Caki2 (cell line): Measurements from ENCODE around the gene CC2D1A. TPM values are rescaled to one million over a fixed set of nuclear protein-coding genes. Genes with fewer than 3 reads are reported as not detected.

ENCODE experiments used
- total RNA-seq: library from RNA; depleted of rRNA; stranded (reverse); fragments of >200 nt; shearing (Covaris generic); gene quantifications from 2 replicates; pipeline ENCODE4 v1.2.3, GENCODE V29; 2014; ENCODE audit warnings: low replicate concordance; rRNA removed

The CC2D1A gene
- total RNA-seq, 1 experiment from 2014 or later: 24.1 TPM

Other genes starting within 250 kb of the CC2D1A start
- 90.3 and 174 TPM in 2 replicates for gene MRI1, start 141.7 kb upstream of the CC2D1A start, total RNA-seq
- 170 and 176 TPM in 2 replicates for gene C19orf53, start 131.7 kb upstream of the CC2D1A start, total RNA-seq
- gene ZSWIM4, start 110.8 kb upstream of the CC2D1A start, total RNA-seq: 6.2 and 6.3 TPM in 2 replicates
- not detected in 2 replicates for gene NANOS3, start 29.1 kb upstream of the CC2D1A start, total RNA-seq
- gene BRME1, start 84 bp upstream of the CC2D1A start, total RNA-seq: 5.5 and 12.7 TPM in 2 replicates
- 16.1 TPM in 1 of 2 replicates, not detected in the other for gene PODNL1, start 32.2 kb downstream of the CC2D1A start, total RNA-seq
- gene DCAF15, start 46.3 kb downstream of the CC2D1A start, total RNA-seq: 16.8 and 20.3 TPM in 2 replicates
- 6.1 and 7.5 TPM in 2 replicates for gene RFX1, start 100.1 kb downstream of the CC2D1A start, total RNA-seq
- gene RLN3, start 121.9 kb downstream of the CC2D1A start, total RNA-seq: not detected in 2 replicates
- 8.6 and 15.6 TPM in 2 replicates for gene IL27RA, start 125.6 kb downstream of the CC2D1A start, total RNA-seq
- not detected in 2 replicates for gene PALM3, start 155.9 kb downstream of the CC2D1A start, total RNA-seq
- gene MISP3, start 166.6 kb downstream of the CC2D1A start, total RNA-seq: 2.5 and 2.7 TPM in 2 replicates
- not detected in 2 replicates for gene C19orf67, start 179.6 kb downstream of the CC2D1A start, total RNA-seq
- 68.1 and 92.1 TPM in 2 replicates for gene SAMD1, start 184.6 kb downstream of the CC2D1A start, total RNA-seq
- gene PRKACA, start 211.6 kb downstream of the CC2D1A start, total RNA-seq: 17.6 and 25.4 TPM in 2 replicates
- gene ASF1B, start 230.4 kb downstream of the CC2D1A start, total RNA-seq: 80.1 and 109 TPM in 2 replicates